GM18868 (cell line): Measurements from ENCODE around the gene MEGF11.

Experiments
- ATAC-seq: cut with Tn5 transposase; IDR thresholded peaks from one replicate; pipeline ENCODE4 v1.9.1; 2021; ENCODE audit warnings: mild to moderate bottlenecking, moderate library complexity; ENCODE audit not compliant: unreplicated experiment

Gene MEGF11

GRCh38 chr15:66099950-66100671 is 153.4 kb downstream of the MEGF11 start:
- ATAC-seq: no peak

GRCh38 chr15:66098022-66098363 is 155.6 kb downstream of the MEGF11 start:
- ATAC-seq: no peak

- no peak for ATAC-seq
Measured at GRCh38 chr15:66097151-66098021, 156.2 kb downstream of the MEGF11 start.

- ATAC-seq: no peak
Measured at GRCh38 chr15:66096688-66097058, 156.9 kb downstream of the MEGF11 start.

- ATAC-seq: no peak
Measured at GRCh38 chr15:66095871-66096687, 157.5 kb downstream of the MEGF11 start.

- ATAC-seq: no peak
Measured at GRCh38 chr15:66094331-66094730, 159.2 kb downstream of the MEGF11 start.

- no peak for ATAC-seq
Measured at GRCh38 chr15:66092053-66093016, 161.2 kb downstream of the MEGF11 start.

- ATAC-seq: no peak
Measured at GRCh38 chr15:66089509-66089908, 164.0 kb downstream of the MEGF11 start.

GRCh38 chr15:66089049-66089448 is 164.5 kb downstream of the MEGF11 start:
- ATAC-seq: no peak

GRCh38 chr15:66085128-66085527 is 168.4 kb downstream of the MEGF11 start:
- no peak for ATAC-seq

- ATAC-seq: no peak
Measured at GRCh38 chr15:66084704-66085103, 168.8 kb downstream of the MEGF11 start.

- ATAC-seq: no peak
Measured at GRCh38 chr15:66080717-66081398, 172.7 kb downstream of the MEGF11 start.

GRCh38 chr15:66078929-66079275 is 174.6 kb downstream of the MEGF11 start:
- no peak for ATAC-seq

- ATAC-seq: no peak
Measured at GRCh38 chr15:66078196-66078928, 175.2 kb downstream of the MEGF11 start.

GRCh38 chr15:66077320-66077663 is 176.3 kb downstream of the MEGF11 start:
- no peak for ATAC-seq

- ATAC-seq: no peak
Measured at GRCh38 chr15:66076591-66077319, 176.8 kb downstream of the MEGF11 start.

GRCh38 chr15:66075947-66076346 is 177.6 kb downstream of the MEGF11 start:
- no peak for ATAC-seq

- no peak for ATAC-seq
Measured at GRCh38 chr15:66072616-66073361, 180.8 kb downstream of the MEGF11 start.
